RWPE1 (cell line): ENCODE data around the gene SEM1.
"Not testable (repeated sequence)": the region's sequence is repeated elsewhere in the genome, so short reads cannot be mapped to it uniquely, and the experiment has no call there.

ENCODE experiments used
- CTCF ChIA-PET: fragments of 350-600 bp; sonication (Branson Sonifier 250); formaldehyde crosslinking; extraction: SDS; loops from one replicate; lab custom pipeline; 2021; lab: Yijun Ruan, JAX
- POLR2A ChIA-PET: fragments of 400-600 bp; formaldehyde crosslinking; extraction: SDS; loops from one replicate; lab custom pipeline; 2020; ENCODE audit warnings: antibody characterized with exemption; ENCODE audit not compliant: low non-redundant PET; lab: Yijun Ruan, JAX
- DNase-seq: peaks from one replicate; pipeline ENCODE4 v3.0.0; 2012; ENCODE audit warnings: low spot score
- H3K27ac ChIP-seq: fragments of 450-650 bp; 2 replicates; pipeline ENCODE4 v1.5.1; 2017
- TF ChIP-seq, protein P1 (sequence below): fragments of 450-650 bp; conservative IDR thresholded peaks from 2 replicates; pipeline ENCODE4 v1.5.1; 2017; ENCODE audit warnings: low read depth, mild to moderate bottlenecking

Gene SEM1

DNA sequence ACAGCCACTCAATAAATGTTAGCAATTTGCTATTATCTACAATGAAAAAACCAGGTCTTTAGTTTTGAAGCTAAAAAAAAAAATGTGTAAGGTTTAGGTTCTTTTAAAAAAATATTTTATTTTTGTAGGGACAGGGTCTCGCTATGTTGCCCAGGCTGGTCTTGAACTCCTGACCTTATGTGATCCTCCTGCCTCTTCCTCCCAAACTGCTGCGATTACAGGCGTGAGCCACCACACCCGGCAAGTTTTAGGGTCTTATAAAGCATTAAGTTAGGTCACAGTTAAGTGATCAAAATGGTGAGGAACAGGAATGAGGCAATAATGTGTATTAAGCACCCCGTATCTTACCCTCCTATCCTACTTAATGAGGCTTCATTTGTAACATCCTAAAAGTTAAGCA, 774 bp downstream of the SEM1 start:
- H3K27ac ChIP-seq = peak overlapping the region; percentile 93
- no peak for DNase-seq
- TF ChIP-seq, protein P1, sequence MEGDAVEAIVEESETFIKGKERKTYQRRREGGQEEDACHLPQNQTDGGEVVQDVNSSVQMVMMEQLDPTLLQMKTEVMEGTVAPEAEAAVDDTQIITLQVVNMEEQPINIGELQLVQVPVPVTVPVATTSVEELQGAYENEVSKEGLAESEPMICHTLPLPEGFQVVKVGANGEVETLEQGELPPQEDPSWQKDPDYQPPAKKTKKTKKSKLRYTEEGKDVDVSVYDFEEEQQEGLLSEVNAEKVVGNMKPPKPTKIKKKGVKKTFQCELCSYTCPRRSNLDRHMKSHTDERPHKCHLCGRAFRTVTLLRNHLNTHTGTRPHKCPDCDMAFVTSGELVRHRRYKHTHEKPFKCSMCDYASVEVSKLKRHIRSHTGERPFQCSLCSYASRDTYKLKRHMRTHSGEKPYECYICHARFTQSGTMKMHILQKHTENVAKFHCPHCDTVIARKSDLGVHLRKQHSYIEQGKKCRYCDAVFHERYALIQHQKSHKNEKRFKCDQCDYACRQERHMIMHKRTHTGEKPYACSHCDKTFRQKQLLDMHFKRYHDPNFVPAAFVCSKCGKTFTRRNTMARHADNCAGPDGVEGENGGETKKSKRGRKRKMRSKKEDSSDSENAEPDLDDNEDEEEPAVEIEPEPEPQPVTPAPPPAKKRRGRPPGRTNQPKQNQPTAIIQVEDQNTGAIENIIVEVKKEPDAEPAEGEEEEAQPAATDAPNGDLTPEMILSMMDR = no peak
- ChIA-PET POLR2A (interaction anchor here (0.5 kb wide), 1 partner anchor 261 kb away, joined by 4 read pairs; no protein-coding TSS in a partner anchor), CTCF (interaction anchor here (0.8 to 0.9 kb wide), 2 partner anchors 113 to 316 kb away, joined by 4 read pairs; partner anchors contain the start of gene DLX5)

DNA sequence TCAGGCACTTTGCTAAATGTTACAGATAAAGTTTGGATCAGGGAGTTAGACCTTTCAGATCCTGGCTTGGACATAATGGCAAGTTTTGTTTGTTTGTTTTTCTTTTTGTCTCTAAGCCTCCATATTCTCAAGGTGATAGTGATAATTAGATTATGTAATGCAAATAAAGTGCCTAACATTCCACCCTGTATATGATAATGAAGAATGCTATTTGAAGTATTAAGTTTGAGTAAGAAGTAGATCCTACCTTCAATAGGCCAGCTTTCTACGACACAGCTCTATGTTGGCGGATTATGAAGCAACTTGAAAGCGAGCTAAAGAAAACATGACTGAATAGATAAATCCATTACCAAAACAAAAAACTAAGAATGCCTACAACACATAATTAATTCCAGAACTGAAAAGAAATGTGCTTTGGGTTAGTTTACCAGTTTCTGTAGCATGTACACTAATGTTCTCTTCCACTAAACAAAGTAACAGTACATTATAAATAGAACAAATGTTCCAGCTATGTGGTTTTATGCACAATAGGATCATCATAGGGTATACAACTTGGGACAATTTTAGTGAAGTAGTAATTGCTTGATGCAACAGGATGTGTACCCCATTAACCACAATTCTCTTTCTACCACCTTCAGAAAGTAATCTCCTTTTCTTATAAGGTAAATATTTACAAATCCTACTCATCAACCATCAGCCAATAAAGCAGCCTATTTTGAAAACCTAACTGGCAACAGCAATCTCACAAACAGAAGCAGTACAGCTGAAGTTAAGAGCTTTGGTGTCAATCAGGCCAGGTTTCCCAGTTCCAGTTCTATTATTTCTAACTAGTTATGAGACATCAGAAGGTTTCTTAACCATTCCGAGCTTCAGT, 1.5 kb downstream of the SEM1 start:
- CTCF ChIA-PET = interaction anchor here (0.6 to 0.9 kb wide), 2 partner anchors 112 to 327 kb away, joined by 3 to 4 read pairs; no protein-coding TSS in a partner anchor

DNA sequence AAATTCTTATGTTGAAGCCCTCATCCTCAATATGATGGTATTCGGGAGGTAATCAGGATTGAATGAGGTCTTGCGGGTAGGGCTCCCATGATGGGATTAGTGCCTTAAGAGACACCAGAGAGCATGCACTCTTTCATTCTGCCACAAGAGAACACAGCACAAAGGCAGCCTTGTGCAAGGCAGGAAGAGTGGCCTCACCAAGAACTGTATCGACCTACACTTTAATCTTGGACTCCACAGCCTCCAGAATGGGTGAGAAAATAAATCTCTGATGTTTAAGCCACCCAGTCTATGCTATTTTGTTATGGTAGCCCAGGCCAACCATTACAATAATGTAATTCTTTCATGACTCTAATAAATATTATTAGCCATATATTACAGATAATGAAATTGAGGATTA, 8.4 kb downstream of the SEM1 start:
- H3K27ac ChIP-seq = no peak overlapping the region
- ChIA-PET CTCF (interaction anchor here (1.5 kb wide), 1 partner anchor 326 kb away, joined by 3 read pairs; no protein-coding TSS in a partner anchor), POLR2A (no interaction called here)
- DNase-seq = no peak
- TF ChIP-seq, protein P1 = no peak

More for the DNA sequence above, 1.5 kb downstream of the SEM1 start:
- H3K27ac ChIP-seq = no peak overlapping the region
- POLR2A ChIA-PET = no interaction called here
- DNase-seq = no peak
- TF ChIP-seq, protein P1 = no peak

DNA sequence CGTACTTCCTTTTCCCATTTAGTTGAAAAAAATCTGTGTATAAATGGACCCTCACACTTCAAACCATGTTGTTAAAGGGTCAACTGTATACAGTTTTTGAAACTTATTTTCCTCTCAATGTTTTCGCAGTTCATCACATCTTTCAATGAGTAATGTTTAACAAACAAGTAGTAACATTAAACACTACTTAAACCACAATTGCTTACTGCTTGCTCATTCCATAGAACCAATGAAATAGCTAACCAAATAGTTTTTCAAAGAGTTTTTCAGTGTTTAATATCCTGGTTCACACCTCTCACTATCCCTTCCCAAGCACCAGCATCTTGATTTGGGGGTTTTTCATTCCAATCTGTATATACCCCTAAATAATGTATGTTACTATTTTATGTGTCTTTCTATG, 9.1 kb downstream of the SEM1 start:
- CTCF ChIA-PET = interaction anchor here (1.5 kb wide), 1 partner anchor 327 kb away, joined by 3 read pairs; no protein-coding TSS in a partner anchor
- POLR2A ChIA-PET = no interaction called here
- TF ChIP-seq, protein P1 = no peak
- DNase-seq = no peak
- no peak overlapping the region for H3K27ac ChIP-seq

DNA sequence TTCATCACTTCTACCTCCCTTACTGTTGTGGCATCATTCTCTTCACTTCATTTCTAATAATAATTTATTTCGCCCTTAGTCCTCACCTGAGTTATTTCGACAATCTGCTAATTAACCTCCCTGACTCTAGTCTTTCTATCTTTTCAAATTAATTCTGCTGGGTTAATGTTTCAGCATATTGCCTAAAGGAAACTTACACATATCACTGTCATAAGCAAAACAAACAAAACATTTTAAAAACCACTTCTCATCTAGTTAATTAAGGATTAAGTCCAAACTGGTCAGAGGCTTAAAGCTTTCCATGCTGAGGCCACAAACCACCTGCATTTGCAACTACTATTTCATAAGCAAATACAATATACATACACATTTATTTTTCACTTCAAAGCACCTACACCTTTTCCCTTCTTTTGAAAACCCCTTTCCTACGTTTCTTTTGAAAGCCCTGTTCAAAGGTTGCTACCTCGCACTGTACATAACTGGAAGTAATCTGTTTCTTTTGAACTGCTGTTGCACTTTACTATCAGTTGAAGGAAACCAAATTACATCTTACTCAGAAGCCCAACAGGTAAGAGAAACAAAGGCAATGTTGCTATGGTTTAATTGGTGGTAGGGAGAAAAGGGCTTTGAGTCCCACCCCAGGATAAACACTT, 10.3 kb downstream of the SEM1 start:
- no peak for DNase-seq
- ChIA-PET CTCF (no interaction called here), POLR2A (no interaction called here)
- no peak overlapping the region for H3K27ac ChIP-seq
- TF ChIP-seq, protein P1 = no peak

DNA sequence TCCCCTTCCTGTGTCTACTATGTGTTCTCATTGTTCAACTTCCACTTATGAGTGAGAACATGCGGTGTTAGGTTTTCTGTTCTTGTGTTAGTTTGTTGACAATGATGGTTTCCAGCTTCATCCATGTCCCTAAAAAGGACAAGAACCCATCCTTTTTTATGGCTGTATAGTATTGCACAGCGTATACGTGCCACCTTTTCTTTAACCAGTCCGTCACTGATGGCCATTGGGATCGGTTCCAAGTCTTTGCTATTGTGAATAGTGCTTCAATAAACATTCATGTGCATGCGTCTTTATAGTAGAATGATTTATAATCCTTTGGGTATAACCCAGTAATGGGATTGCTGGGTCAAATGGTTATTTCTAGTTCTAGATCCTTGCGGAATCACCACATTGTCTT, 11.2 kb downstream of the SEM1 start:
- DNase-seq, H3K27ac ChIP-seq, CTCF ChIA-PET, POLR2A ChIA-PET: not testable (repeated sequence)
